ENCODE results near the gene SLC8B1. TPM values are rescaled to one million over a fixed set of nuclear protein-coding genes. Genes with fewer than 3 reads are reported as not detected.

SLC8B1 gene
- polyA plus RNA-seq, 3 donors, result 21.6 to 46.0 (median 32.4) TPM

- peak overlapping the region; percentile 90 for H3K4me2 ChIP-seq (replicated peaks; ENCODE audit: extremely low read depth, low read length, poor library complexity, severe bottlenecking)
- WGBS (ENCODE audit: insufficient coverage), result 44% methylated on average over 6 of the region's 9 CpGs
- peak overlapping the region in 5 of 7 donors; percentile 19 to 60 (median 41) for H3K27ac Mint-ChIP-seq
- no peak overlapping the region for H3K9ac ChIP-seq (ENCODE audit: insufficient read depth, low read length, poor library complexity, severe bottlenecking)
- no peak overlapping the region for H2AFZ ChIP-seq (ENCODE audit: insufficient read depth, low read depth, low read length, poor library complexity, severe bottlenecking)
- peak overlapping the region in 1 of 3 experiments; percentile 90 for H3K4me3 ChIP-seq (replicated peaks in 1 of 3; ENCODE audit: low read depth in 2 of 3, low read length in 3 of 3)
- H3K79me2 ChIP-seq (ENCODE audit: insufficient read depth, low read length), result peaks cover 7% of the 10 kb centered on the region
- DNase-seq, result peak in 2 of 3 donors; percentile 23 to 46
- no peaks in the 10 kb centered on the region for H3K9me3 ChIP-seq (replicated peaks in 1 of 2; ENCODE audit: control insufficient read depth in 1 of 2, insufficient read depth in 1 of 2, low read length in 2 of 2)
- peaks cover 26% of the 10 kb centered on the region for H4K20me1 ChIP-seq (ENCODE audit: insufficient read depth, low read length)
- H3K27me3 ChIP-seq (ENCODE audit: control insufficient read depth in 2 of 2, insufficient read depth in 2 of 2, low read length in 2 of 2), result no peaks in the 10 kb centered on the region
- H3K4me3 Mint-ChIP-seq, result peak overlapping the region; percentile 89 to 92
- no peak for TF ChIP-seq CTCF (IDR thresholded peaks at IDR 0.05)
- H3K4me1 ChIP-seq (ENCODE audit: control insufficient read depth in 1 of 2, insufficient read depth in 2 of 2, low read length in 2 of 2), result peaks cover 32 to 33% of the 10 kb centered on the region in 2 donors
- peaks cover 22 to 24% of the 10 kb centered on the region in 2 donors for H3K36me3 Mint-ChIP-seq
- peaks cover 0 to 9% of the 10 kb centered on the region in 2 donors for H3K36me3 ChIP-seq (replicated peaks in 1 of 2; ENCODE audit: control insufficient read depth in 1 of 2, insufficient read depth in 2 of 2, low read length in 2 of 2)
- H3K27me3 Mint-ChIP-seq (ENCODE audit: low read depth in 3 of 3), result peaks cover 0 to 3% (median 3%) of the 10 kb centered on the region in 3 donors
- H3K9me3 Mint-ChIP-seq, result no peaks in the 10 kb centered on the region
- no peak overlapping the region for H3K27ac ChIP-seq (ENCODE audit: low read depth in 1 of 2, low read length in 2 of 2)
- H3K4me1 Mint-ChIP-seq, result peaks cover 34% of the 10 kb centered on the region
- intact Hi-C loops (cut with micrococcal nuclease), result loop anchor here (2.0 to 5.0 kb wide), 3 partner anchors 25 to 67 kb away; partner anchors contain the start of gene SLC8B1 (in 1 of the 2)
Observed at GRCh38 chr12:113359939-113360748, 25.2 kb upstream of the SLC8B1 start.

GRCh38 chr12:113359133-113359938 is 24.4 kb upstream of the SLC8B1 start:
- 54% methylated on average over 11 of the region's 11 CpGs for WGBS (ENCODE audit: insufficient coverage)
- peak; percentile 10 to 28 (median 27) for DNase-seq
- Mint-ChIP-seq H3K4me3 (peak overlapping the region; percentile 89 to 92), H3K9me3 (peaks cover 0 to under 1% (median 0%) of the 10 kb centered on the region in 7 donors), H3K27ac (peak overlapping the region in 6 of 7 donors; percentile 26 to 86 (median 46)), H3K27me3 (ENCODE audit: low read depth in 3 of 3) (peaks cover 0 to 5% (median 3%) of the 10 kb centered on the region in 3 donors), H3K36me3 (peaks cover 14 to 16% of the 10 kb centered on the region in 2 donors), H3K4me1 (peaks cover 34% of the 10 kb centered on the region)
- Histone ChIP-seq H3K9me3 (replicated peaks in 1 of 2; ENCODE audit: control insufficient read depth in 1 of 2, insufficient read depth in 1 of 2, low read length in 2 of 2) (no peaks in the 10 kb centered on the region), H3K4me1 (ENCODE audit: control insufficient read depth in 1 of 2, insufficient read depth in 2 of 2, low read length in 2 of 2) (peaks cover 32 to 33% of the 10 kb centered on the region in 2 donors), H3K36me3 (replicated peaks in 1 of 2; ENCODE audit: control insufficient read depth in 1 of 2, insufficient read depth in 2 of 2, low read length in 2 of 2) (peaks cover 0 to 5% of the 10 kb centered on the region in 2 donors), H3K4me3 (replicated peaks in 1 of 3; ENCODE audit: low read depth in 2 of 3, low read length in 3 of 3) (peak overlapping the region; percentile 68 to 90 (median 86)), H3K27ac (ENCODE audit: low read depth in 1 of 2, low read length in 2 of 2) (peak overlapping the region; percentile 11 to 82), H3K4me2 (replicated peaks; ENCODE audit: extremely low read depth, low read length, poor library complexity, severe bottlenecking) (peak overlapping the region; percentile 90), H3K27me3 (ENCODE audit: control insufficient read depth in 2 of 2, insufficient read depth in 2 of 2, low read length in 2 of 2) (no peaks in the 10 kb centered on the region), H2AFZ (ENCODE audit: insufficient read depth, low read depth, low read length, poor library complexity, severe bottlenecking) (peak overlapping the region; percentile 95), H3K9ac (ENCODE audit: insufficient read depth, low read length, poor library complexity, severe bottlenecking) (peak overlapping the region; percentile 82), H3K79me2 (ENCODE audit: insufficient read depth, low read length) (peaks cover 7% of the 10 kb centered on the region), H4K20me1 (ENCODE audit: insufficient read depth, low read length) (peaks cover 26% of the 10 kb centered on the region)
- no peak for TF ChIP-seq CTCF (IDR thresholded peaks at IDR 0.05)
- intact Hi-C loops (cut with micrococcal nuclease), result loop anchor here (2.0 to 5.0 kb wide), 3 partner anchors 25 to 68 kb away; partner anchors contain the start of gene SLC8B1 (in 1 of the 2)
